NCI-H1105 (cell line): ENCODE data around the gene FERD3L.

Source experiments
- DNase-seq: peaks from one replicate; lab custom pipeline; 2025; lab: John Stamatoyannopoulos, UW

FERD3L gene

DNA sequence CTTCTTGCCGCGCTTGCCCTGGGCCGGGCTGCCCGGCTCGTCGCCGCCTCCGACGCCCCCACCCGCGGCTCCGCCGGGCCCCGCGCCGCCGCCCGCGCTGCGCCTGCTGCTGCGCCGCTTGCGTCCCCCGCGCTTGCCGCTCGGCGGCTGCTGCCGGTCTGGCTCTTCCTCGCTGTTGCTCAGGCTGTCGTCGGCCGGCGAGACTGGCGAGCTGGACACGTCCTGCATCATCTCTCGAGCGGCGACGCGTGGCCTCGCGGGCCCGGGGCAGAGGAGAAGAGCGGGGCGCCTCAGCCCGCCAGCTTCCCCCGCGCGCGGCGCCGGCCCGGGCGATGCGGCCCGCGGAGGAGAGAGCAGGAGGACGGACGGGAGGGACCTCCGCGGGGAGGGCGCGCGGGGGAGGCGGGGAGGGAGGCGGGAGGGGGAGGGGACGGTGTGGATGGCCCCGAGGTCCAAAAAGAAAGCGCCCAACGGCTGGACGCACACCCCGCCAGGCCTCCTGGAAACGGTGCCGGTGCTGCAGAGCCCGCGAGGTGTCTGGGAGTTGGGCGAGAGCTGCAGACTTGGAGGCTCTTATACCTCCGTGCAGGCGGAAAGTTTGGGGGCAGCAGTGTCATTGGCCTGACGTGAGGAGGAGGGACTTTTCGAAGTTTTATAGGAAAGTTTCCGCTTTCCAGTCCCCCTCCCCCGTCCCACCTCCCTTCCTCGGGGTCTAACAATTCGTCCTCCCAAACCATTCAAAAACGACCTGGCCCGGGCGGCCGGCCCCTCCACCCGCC lies 27.9 kb downstream of the FERD3L start, which contains the start of gene TWIST1:
TWIST1 (minus strand) TSS at position 546 of the 779 bp plus-strand sequence; CDS start at position 231, 315 bp downstream.
- peak; percentile 20 for DNase-seq

DNA sequence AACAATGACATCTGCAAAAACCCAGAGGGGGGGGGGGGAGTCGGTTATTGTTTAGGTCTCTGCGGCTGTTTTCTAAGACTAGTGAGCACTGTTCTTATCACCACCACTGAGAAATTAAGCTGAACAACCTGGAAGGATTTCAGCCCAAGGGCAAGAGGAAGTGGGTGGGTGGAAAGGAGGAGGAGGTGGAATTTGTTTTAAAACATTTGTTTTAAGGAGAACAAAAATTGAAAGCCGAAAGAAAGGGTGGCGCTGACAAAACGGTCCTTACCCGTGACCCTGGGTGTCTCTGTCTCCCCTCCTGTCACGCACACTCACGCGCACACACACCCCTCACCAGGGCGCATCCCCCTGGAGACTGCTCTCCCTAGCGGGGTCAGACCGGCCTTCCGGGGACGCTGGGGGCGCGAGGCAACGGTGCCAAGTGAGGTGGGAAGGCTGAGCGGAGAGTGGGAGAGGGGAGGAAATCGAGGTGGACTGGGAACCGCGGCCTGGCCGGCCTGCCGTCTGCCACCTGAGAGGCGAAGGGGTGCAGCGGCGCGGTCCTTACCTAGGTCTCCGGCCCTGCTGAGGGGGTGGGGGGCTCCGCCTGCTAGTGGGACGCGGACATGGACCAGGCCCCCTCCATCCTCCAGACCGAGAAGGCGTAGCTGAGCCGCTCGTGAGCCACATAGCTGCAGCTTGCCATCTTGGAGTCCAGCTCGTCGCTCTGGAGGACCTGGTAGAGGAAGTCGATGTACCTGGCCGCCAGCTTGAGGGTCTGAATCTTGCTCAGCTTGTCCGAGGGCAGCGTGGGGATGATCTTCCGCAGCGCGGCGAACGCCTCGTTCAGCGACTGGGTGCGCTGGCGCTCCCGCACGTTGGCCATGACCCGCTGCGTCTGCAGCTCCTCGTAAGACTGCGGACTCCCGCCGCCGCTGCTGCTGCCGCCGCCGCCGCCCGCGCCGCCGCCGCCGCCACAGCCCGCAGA lies 28.8 kb downstream of the FERD3L start:
- peak; percentile 20 for DNase-seq

DNA sequence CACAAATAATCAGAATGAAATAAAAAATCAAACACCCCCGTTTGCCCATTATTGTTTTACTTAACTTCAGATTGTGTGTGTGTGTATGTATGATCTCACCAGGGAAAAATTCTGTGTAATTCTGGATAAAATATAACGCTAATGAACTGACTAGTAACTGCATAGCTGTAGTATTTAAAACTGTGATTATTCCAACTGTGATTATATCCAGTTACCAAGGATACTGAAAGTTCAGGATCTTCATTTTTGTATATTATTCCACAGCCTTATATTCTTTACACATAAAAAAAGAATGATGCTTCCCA lies 30.7 kb downstream of the FERD3L start:
- DNase-seq, result no peak

DNA sequence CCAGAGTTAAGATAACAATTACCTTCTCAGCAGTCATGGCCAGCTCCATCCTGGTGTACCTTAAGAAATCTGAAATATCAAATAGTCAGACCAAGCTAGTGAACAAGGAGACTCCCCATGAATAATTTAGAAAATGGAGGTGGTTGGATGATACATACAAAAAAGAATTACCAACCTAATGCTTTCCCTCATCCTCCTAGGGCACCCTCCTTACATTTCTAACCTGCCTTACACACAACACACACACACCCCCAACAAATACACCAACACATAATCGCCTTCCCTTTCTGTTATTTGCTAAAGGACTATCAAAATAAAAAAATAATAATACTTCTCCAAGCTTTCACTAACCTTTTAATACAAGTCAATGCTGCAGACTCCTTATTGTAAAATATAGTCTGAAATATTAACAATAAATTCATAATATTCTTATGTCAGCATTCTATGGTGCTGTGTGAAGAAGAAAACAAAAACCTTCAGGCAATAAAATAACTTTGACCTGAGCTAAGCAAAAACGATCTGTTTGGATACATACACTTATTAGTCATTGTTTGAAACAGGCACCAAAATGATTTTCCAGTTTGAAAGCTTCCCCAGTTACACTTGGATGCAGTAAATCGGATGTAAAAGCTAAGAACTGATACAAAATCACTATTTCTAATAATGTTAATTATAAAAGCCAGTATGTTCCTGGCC lies 31.2 kb downstream of the FERD3L start:
- no peak for DNase-seq

DNA sequence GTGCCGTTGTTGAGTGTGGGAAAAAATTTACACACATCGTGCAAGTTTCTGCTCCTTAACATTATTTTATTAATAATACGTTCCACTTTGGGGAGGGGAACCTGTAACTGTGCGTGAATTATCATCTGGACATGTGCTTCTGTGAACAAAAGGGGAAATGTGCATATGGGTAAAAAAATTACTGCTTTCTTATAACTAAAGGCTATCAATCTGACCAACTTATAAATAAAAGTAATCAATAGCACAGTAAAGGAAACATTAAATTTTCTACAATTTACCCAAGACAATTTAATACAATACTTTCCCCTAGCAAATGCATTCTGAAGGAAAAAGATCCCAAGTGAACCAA lies 32.2 kb downstream of the FERD3L start:
- no peak for DNase-seq

DNA sequence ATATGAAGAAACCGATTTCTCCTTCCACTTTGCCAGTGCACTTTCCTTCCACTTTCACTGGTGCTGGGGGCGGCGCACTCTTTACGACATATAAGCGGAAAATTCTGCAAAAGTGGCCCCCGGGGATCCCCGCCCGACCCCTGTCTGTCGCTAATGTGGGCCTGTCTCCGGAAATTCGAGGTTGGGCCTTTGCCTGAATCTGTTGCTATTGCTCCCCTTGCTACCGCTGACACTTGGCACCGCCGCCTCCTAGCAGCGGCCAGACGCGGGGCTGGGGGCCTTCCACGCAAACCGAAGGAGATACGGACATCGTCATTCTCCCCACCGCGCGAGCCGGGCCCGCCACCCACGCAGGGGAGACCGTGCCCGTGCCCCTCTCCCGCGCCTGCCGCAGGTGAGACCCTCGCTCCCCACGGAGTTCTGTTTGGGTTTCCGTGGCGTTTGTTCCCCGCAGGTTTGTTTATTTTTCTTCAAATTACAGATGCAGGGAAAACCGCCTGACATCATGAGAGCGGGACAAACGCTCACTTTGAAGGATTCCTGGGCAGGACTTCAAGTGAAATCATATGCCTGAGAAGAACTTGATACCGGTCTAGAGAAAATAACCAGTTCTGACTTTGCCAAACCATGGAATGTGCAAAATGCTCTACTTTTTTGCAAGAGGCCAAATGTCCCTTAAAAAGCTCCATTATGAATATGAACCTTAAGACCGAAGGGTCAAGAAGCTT lies 32.8 kb downstream of the FERD3L start:
- DNase-seq, result no peak

DNA sequence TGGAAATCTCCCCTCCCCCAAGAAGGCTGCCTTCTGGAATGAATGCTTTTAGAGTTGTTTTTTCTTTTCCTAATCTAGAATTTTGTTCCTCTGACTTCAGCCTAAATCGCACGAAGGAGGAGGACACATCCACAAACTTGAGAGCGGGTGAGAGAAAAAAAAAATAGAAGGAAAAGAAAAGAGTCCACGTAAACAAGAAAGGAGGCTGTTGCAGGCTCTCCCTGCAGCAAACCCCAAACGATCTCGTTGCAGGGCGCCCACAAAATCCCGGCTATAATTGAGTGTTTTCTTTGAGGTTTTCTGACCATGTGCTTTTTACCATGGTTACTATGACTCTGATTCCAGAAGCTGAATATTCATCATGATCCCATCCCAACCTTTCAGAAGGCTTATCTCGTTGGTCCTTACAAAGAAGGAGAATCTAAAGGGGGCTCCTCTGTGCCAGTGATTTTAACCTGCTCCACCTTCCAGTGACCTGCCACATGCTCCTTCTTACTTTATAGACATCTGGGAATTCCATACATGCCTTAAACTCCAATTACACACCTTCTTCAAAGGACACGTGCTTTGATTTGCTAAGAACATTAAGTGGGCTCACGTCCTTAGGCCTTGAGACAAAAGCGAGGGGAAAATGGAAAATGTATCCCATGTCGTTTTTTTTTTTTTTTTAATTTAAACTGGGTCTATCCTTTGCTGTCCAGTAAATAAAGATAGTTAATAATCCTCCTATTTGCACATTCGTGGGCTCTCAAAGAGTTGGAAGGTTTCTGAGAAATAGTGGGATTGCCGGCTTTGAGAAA lies 33.5 kb downstream of the FERD3L start:
- DNase-seq, result no peak

DNA sequence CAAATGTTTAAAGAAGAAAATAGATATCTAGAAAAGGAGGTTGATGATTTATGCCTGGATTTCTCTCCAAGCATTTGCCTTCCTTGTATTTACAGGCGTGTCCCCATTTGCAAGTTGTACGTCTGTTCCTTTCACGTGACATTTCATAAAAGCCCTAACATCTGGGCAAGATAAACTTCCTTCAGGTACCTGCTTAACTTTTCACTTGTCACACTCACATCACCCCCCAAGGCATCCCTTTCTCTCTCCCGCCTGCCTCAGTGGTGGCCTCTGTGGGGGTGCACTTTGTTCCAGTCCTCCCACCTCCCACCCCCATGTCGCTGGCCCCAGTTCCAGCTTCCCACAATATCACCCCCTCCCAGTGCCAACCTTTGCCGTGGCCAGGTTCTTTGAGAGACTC lies 34.4 kb downstream of the FERD3L start:
- DNase-seq, result no peak

DNA sequence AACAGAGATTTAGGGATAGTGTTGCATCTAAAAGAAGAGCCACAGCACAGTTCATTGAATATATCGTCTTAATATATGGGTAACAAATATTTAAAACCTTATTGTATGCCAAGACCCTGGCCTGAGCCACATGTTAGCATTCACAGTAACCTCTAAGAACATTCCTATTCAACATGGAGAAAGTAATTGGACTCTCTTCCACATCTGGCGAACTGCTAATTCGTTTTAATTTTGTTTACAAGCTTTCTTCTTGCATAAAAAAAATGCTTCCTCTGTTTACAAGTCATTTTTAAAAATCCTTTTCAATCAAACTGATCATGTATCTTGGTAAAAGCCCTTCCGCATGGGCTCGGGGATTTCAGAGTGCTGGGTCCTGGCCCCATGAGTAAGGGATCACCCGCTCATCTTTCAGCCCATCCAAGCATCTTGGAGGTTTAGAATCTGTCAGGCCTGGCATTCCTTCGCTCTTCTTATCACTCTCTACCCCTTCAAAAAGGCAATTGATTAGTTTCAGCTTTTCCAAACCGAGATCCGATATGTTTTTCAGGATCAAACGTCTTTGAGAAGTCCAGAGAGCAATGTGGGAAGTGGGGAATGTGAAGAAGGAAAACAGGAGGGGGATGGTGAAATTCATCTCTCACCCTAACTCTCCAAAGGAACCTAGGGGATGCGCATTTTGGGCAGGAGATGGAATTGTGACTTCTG lies 35.0 kb downstream of the FERD3L start:
- no peak for DNase-seq

DNA sequence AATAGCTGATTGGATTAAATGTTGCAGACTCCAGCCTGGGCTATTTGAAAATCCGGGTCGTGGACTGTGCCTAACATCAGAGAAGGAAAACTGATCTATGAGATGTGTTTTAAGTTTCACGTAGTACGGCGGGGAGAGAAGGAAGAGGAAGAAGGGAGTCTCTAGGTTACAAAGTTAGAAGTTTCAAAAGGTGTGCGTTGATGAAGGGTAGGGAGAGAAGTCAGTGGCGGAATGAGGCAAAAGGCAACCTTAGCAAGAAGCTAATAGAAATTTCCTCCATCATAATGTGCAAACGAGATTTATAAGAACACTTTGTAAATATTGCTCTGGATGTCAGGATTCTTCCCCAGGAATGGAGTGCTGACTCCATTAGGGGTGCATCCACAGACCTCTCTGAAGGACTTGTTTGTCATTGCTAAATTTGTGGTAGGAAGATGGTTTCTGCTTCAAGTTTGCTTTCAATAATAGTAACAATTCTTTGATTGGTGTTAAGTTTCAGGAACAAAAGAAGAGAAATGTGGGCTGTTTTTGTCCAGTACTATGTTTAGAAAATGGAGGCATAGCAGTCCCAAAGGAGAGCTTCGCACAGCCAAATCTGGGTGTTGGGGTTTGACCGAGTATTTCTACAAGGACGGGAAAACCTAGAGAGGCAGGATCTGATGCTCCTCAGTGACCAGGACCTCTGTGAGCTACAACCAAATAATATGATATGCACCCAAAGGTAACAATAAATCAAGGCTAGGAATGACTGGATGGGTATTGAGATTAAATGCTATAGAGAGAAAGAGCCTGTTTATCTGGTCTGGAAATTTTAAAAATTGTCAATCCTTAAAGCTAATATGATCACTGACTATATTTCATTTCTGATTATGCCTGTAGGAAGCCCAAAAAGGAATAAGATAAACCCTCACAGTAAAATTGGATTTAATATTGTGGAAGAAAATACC lies 35.9 kb downstream of the FERD3L start:
- no peak for DNase-seq

DNA sequence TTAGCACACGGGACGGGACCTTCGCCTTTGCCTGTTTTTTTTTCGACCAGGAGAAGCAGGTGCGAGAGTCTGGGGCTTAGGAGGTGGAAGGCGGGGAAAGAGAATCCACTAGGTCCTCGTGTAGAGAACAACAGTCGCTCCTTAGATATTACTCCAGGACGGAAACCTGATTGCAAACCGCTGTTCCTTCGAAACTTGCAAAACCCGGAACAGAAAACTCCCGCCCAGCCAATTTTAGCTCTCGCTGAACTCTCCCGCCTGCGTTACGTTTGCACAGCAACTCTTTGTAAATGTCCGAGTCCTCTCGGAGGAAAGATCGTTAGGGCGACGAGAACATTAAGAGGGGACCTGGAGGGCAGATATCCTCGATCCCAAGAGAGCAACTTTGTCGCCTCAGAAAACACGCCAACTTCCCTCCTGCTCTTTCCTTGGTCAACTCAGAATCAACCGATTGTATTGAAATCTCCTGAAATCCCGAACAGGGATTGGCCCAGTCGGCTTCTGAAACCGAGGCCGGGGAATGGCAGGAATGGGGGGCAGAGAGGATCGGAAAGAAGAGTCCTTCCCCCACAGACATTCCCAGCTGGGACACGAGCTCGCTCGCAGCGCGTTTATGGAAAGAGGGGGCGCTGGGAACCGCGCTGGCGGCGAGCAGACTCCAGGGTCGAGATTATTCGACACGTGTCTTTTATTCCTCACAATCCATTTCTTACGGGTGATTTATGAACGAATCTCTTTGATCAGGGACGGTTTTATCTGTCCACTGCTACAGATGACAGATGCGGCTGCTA lies 37.7 kb downstream of the FERD3L start:
- no peak for DNase-seq

DNA sequence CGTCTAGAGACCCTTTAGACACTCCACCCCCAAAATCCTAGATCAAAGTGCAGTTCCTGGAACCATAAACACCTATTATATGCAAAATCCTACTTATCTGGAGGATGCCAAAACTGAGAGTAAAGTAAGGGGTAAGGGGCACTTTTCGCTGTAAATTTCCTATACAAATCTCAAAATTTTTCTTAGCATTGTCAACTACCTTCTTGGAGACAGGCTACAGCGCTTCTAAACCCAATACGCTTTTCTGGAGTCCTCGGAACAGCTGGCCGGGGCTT lies 38.2 kb downstream of the FERD3L start:
- DNase-seq, result no peak

DNA sequence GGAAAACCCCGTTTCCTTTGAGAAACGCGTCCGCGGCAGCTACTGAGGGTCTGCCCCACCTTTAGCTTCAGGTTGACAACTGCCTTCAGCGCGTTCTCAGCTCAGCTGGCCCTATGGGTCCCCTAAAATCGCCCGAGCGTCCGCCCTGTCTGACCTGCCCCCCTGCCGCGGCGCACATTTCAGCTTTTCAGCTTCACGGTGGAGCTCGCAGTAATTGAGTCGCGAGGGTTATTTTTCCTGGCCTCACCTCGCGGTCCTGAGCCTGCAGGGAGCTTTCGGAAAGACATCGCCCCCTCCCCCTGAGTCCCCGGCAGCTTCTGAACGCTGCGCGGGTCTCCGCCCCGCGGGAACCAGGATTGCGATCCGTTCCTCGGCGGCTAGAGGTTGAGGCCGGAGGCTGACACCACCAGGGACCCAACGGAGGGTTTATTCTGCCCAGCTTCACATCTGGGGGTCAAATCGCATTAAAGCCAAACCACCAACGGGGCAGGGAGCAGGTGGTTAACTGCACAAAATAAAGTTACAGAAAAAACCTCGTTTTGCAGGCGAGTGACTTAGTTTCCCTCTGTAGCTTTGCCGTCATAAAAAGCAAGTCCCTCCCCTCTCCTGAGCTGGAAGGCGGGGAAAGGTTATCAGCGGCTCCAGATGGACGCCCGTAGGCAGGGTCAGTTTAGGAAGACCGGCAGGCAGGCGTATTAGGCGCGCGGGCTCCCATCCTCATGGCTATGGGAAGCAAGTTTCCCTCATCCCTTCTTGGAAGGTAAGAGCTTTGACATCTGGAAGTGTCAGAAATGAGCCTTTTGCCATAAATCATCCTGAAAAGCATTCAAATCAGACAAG lies 38.8 kb downstream of the FERD3L start:
- no peak for DNase-seq

DNA sequence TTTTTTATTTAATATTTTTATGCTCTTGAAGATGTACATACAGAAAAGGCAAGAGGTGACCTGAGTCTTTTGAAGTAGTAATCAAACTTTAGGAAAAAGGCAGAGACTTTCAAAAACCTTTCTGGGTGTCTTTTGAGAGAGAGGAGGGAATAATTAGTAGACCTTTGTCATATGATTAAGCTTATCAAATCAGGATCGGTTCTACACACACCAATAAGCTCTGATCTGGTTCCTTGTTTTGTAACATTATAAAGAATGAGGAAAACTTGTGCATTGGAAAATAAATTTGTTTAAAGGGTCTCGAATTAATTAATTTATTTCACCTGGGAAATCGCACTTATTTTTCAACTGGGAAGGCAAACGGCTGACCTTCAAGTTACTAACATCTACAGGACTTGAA lies 39.7 kb downstream of the FERD3L start:
- DNase-seq, result no peak

DNA sequence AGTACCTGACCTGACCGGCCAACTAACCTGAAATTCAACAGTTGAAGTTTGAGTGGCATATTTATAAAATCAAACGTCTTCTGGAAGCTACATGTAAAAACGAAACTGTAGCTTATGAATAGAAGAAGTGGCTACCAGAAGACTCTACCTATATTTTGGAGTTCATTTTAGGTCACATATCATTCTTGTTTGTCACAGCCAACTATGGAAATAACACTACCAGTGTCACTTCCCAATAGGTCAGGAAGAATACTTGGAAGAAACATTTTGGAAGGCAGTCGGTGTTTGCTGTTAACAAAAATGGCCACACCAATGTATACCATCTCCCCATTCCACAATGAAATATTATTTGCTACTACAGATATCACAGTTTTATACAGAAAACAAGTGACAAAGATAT lies 40.4 kb downstream of the FERD3L start:
- no peak for DNase-seq

DNA sequence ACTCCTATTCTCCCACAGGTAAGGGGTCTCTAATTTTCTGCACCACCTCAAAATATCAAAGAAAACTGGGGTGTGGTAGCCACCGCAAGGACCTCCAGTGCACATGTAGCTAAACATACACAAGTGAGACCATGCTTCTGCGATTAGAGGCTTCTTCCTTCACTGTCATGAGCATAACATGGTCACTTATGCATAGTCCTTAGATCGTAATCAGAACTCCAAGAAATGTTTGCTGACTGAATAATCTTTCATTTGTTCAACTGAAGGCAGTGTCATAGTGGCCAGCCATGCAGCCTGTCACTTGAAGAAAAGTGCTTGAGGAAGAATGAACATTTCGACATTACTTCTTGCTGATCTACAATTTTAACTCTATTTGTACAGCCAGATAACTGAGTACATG lies 42.3 kb downstream of the FERD3L start:
- no peak for DNase-seq

DNA sequence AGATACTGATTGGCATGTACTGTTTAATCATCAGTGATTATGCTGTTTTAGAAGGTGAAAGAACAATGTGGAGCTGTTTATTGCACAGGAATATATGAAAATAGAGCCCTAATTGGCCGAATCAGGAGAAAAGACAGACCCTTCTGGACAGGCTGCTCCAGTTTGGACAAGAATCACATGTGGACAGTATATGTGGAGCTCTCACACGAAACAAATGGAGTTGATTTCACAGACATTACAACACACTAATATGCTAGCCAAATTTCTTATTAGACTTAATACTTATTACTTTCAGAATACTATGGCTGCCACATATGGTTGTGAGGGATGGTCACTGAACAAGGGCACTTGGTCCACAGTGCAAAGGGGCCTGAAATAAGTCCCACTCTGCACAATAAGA lies 43.3 kb downstream of the FERD3L start:
- no peak for DNase-seq

DNA sequence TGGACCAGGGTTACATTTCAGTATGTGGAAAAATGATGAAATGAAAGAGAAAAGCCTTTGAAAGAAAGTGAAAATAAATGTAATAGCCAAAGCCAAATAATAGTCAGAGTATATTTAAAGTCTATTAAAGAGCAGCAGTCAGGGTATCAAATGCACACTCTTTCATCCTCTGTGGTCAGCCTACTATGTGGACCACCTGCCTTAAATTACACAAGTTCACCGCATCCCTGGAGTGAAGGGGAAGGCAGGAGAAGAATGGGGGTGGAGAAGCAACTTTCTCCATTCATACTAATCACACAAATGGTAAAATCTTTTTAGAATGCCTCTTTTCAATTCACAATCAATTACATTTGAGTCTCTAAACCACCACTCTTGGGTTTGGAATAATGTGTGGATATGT lies 43.7 kb downstream of the FERD3L start:
- no peak for DNase-seq
